ENCODE measurements around the gene BPIFB2.

BPIFB2 gene

GRCh38 chr20:33012327-33013189 lies 5.1 kb downstream of the BPIFB2 start:
- TF ChIP-seq, protein P1, sequence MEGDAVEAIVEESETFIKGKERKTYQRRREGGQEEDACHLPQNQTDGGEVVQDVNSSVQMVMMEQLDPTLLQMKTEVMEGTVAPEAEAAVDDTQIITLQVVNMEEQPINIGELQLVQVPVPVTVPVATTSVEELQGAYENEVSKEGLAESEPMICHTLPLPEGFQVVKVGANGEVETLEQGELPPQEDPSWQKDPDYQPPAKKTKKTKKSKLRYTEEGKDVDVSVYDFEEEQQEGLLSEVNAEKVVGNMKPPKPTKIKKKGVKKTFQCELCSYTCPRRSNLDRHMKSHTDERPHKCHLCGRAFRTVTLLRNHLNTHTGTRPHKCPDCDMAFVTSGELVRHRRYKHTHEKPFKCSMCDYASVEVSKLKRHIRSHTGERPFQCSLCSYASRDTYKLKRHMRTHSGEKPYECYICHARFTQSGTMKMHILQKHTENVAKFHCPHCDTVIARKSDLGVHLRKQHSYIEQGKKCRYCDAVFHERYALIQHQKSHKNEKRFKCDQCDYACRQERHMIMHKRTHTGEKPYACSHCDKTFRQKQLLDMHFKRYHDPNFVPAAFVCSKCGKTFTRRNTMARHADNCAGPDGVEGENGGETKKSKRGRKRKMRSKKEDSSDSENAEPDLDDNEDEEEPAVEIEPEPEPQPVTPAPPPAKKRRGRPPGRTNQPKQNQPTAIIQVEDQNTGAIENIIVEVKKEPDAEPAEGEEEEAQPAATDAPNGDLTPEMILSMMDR (IDR thresholded peaks at IDR 0.05), result no peak
- no peak overlapping the region for H3K27ac ChIP-seq
- no peak for DNase-seq (ENCODE audit: low spot score)

GRCh38 chr20:33013701-33014326 lies 6.3 kb downstream of the BPIFB2 start:
- Histone ChIP-seq H3K27ac (no peak overlapping the region), H3K4me3 (no peak overlapping the region)
- DNase-seq (ENCODE audit: low spot score), result no peak
- TF ChIP-seq, protein P1 (IDR thresholded peaks at IDR 0.05), result no peak

More at GRCh38 chr20:33012327-33013189, 5.1 kb downstream of the BPIFB2 start:
- H3K4me3 ChIP-seq, result no peak overlapping the region

- no peak for DNase-seq (ENCODE audit: low spot score)
- no peak overlapping the region for H3K27ac ChIP-seq
- TF ChIP-seq, protein P1 (IDR thresholded peaks at IDR 0.05), result no peak
- H3K4me3 ChIP-seq, result no peak overlapping the region
Measured at GRCh38 chr20:33014336-33015113, 7.0 kb downstream of the BPIFB2 start.

GRCh38 chr20:33015114-33015484 lies 7.6 kb downstream of the BPIFB2 start:
- H3K4me3 ChIP-seq, result no peak overlapping the region
- no peak overlapping the region for H3K27ac ChIP-seq
- DNase-seq (ENCODE audit: low spot score), result no peak
- TF ChIP-seq, protein P1 (IDR thresholded peaks at IDR 0.05), result no peak

GRCh38 chr20:33015700-33016580 lies 8.4 kb downstream of the BPIFB2 start:
- Histone ChIP-seq H3K4me3 (no peak overlapping the region), H3K27ac (no peak overlapping the region)
- TF ChIP-seq, protein P1 (IDR thresholded peaks at IDR 0.05), result no peak
- DNase-seq (ENCODE audit: low spot score), result no peak

GRCh38 chr20:33016581-33017109 lies 9.1 kb downstream of the BPIFB2 start:
- no peak for DNase-seq (ENCODE audit: low spot score)
- Histone ChIP-seq H3K4me3 (no peak overlapping the region), H3K27ac (no peak overlapping the region)
- TF ChIP-seq, protein P1 (IDR thresholded peaks at IDR 0.05), result no peak

All from coronary artery (tissue), 2 donors.